ENCODE measurements around the gene DOK4.

- TF ChIP-seq POLR2A (IDR thresholded peaks at IDR 0.05), result no peak
- TF ChIP-seq CTCF (IDR thresholded peaks at IDR 0.05), result no peak
Observed at GRCh38 chr16:57435838-57436237, 50.5 kb downstream of the DOK4 start.

Measured in testis (tissue), 2 donors.